HG02981 (cell line): ENCODE results near the gene SUN2.

ENCODE experiments used
- ATAC-seq: cut with Tn5 transposase; IDR thresholded peaks from one replicate; pipeline ENCODE4 v1.9.1; 2021; ENCODE audit warnings: mild to moderate bottlenecking, moderate library complexity; ENCODE audit not compliant: unreplicated experiment

SUN2 gene

GRCh38 chr22:38735465-38736256 lies 20.1 kb downstream of the SUN2 start:
- ATAC-seq = no peak

DNA sequence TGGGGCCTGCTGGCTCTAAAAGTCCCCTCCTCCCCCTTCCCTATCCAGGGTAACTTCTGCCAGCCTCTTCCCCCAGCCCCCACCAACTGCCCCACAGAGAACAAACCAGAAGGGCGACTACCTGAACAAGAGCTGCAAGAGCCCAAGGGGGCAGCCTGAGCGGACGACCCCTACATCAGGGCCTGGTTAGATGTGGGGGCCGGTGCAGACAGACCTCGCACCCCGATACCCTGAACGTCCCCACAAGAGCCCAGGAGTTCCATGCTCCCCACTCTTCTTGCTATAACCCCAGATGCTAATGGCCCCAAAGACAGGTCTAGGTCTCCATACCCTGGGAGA lies 20.7 kb downstream of the SUN2 start:
- ATAC-seq = no peak

DNA sequence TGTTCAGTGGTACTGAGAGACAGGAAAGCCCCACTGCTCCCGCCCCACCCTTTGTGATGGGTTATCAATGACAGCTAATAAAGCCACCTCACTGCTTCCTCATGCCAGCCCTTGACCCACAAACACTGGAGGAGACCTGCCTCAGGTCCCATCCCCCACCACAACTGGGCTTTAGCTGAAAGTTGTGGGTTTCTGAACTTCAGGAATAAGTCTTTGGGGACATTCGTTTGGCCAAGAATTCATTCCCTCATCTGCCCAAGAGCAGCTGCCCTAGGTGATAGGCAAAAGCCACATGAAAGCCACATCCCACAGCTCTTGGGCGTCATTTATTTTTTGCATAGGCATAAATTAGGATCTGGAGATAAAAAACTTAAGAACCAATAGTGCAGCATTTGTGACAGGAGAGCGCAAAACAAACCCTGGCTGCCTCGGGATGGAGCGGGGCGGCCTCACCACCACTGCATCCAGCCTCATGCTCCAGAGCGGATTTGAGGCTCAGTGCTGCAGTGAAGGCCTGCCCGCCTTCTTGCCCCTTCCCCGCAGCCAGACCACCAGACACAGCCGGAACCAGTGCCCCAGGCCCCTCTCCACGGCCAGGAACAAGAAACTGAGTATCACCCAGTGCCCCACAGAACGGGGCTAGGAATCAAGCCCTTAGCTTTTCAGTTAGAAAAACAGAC lies 21.2 kb downstream of the SUN2 start:
- ATAC-seq = no peak

DNA sequence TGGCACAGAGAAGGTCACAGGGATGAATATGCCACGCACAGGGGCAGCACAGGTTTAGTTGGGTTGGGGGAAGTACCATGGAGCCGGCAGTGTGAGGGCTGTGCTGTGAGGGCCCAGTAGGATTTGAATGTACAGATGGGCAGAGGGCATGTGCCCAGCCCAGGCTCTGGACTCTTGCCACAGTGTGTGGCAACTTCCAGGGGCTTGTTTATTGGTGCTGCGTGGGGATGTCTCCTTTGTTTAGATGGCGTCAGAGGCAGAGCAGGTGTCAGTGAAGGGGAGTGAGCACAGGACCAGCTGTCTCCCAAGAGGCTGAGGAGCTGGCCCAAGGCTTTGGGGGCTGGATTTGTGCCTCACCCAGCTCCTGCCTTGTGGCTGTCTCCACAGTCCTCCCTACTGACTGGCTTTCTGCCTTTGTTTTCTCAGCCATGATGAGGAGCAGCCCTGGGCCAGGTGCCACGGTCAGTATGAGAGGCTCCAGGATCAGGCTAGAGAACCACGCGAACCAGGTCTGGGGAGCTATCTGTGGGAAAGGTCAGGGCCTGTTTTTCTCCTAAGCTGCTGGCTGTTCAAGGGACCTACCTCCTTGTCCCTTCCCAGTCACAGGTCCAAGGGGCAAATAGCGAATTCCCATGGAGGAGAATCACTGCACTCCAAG lies 21.9 kb downstream of the SUN2 start:
- no peak for ATAC-seq

- ATAC-seq = no peak
These were observed 22.5 kb downstream of the SUN2 start for GRCh38 chr22:38733329-38733723.

- no peak for ATAC-seq
These were observed 23.5 kb downstream of the SUN2 start for GRCh38 chr22:38732251-38732815.

GRCh38 chr22:38731703-38732161 lies 24.1 kb downstream of the SUN2 start:
- ATAC-seq = no peak

DNA sequence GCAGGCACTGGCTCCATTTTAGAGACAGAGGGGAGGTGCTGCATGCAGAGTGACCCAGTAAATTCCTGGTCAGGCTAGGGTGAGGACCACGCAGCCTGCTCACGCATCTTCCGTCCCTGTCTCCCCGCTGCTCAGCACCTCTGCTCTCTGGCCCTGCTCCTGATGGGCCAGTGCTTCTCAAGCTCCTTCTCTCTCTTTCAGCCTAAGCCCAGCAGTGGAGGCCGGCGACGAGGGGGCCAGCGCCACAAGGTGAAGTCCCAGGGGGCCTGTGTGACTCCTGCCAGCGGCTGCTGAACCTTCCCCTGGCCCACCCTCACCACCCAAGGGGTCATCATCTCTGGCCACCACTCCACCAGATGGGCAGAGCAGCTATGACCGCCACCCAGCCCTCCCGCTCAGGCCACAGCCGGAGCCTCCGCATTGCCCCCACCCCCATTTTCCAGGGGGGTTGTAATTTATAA lies 25.4 kb downstream of the SUN2 start:
- ATAC-seq = no peak

DNA sequence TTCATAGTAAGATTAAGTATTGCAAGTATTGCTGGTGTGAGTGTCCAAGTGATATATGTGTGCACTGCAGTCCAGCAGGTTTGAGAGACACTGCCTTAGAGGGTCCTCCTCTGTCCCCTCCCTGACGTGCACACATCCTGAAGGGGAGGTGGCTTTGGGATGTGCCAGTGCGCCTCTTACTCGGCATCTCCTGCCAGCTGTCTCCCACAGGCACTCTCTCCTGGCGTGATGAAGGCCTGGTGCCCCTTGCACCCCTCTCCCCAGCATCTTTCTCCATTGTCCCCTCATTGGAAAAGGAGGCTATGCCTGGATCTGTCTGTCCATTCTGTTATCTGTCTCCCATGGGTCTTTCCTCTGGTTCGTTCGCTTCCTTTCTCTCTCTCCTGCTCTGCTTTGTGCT lies 25.9 kb downstream of the SUN2 start:
- ATAC-seq = no peak

GRCh38 chr22:38728871-38729796 lies 26.7 kb downstream of the SUN2 start:
- no peak for ATAC-seq

DNA sequence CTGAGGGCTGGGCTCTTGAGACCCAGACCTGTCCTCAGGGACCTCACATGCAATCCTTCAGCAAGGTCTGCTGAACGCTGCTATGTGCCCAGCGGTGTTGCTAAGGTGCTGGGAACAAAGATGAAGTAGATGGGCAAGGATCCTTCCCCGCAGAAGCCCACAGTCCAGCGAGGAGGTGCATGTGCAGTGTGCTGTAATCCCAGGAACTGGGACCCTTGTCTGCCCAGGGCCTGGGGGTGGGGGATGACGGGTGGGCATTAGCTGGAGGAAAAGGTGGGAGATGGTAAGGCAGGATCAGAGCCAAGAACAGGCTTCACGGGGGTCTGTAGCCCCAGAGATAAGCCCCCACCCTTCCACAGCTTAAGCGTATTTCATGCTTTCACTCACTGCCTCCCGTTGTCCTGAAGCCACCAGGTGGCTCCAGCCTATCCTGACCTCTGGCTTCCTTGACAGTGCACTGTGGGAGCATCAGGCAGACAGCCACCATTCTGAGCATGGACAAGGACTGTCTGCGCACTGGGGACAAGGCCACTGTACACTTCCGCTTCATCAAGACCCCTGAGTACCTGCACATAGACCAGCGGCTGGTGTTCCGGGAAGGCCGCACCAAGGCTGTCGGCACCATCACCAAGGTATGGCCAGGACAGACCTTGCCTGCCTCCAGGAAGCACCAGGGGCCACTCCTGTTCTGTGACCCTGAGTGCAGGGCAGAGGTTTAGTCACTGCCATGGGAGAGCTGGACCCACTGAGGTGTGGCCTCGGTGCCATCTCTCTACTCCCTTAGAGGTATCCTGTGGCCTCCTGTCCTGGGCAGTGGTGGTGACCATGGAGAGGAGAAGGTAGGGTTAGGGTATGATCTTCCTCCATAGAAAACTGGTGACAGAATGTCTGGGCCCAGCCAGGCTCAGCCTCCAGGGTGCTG lies 28.0 kb downstream of the SUN2 start:
- no peak for ATAC-seq

GRCh38 chr22:38727123-38727522 lies 28.7 kb downstream of the SUN2 start:
- no peak for ATAC-seq

- no peak for ATAC-seq
These were observed 29.7 kb downstream of the SUN2 start for GRCh38 chr22:38725900-38726655.

DNA sequence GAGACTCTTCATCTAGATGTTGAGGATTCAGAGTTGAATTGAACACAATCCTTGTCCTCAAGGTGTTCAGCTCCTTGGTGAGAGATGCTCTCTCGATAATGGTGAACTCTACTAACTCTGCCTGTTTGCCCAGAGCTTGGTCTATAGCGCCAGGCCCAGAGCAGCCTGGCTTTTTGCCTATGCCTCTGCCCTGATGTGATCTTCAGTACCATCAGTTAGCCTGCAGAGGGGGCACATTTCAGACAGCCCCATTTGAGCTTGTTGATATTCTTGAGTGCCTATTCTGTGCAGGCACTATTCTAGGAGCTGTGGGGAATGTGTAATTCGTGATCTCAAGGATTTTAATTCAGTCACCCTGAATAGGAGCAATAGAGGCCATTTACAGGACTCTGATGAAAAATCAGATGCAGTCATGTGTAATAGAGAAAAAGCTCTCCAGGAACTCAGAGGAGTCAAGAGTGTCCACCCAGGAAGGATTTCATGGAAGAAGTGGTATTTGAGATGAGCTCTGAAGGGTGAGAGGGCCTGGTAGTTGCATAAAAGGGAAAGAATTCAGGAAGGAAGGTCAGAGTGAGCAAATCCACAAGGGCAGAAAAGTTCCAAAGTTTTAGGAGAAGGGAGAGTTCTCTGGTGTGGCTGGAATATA lies 30.7 kb downstream of the SUN2 start:
- no peak for ATAC-seq

GRCh38 chr22:38724176-38724575 lies 31.6 kb downstream of the SUN2 start:
- no peak for ATAC-seq

- ATAC-seq = no peak
These were observed 34.2 kb downstream of the SUN2 start for GRCh38 chr22:38721551-38721950.

GRCh38 chr22:38720350-38720749 lies 35.4 kb downstream of the SUN2 start:
- ATAC-seq = no peak

DNA sequence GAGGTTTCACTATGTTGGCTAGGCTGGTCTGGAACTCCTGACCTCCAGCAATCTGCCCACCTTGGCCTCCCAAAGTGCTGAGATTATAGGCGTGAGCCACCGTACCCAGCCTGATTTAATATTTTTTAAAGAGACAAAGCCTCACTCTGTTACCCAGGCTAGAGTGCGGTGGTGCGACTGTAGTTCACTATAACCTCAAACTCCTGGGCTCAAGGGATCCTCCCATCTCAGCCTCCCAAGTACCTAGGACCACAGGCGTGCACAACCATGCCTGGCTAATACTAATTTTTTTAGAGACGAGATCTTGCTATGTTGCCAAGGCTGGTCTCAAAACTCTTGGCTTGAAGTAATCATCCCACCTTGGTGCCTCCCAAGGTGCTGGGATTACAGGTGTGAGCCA lies 36.6 kb downstream of the SUN2 start:
- no peak for ATAC-seq
